Nephron progenitor cell (in vitro differentiated cells): ENCODE data around the gene SHROOM1.
"Not testable (repeated sequence)": the region's sequence is repeated elsewhere in the genome, so short reads cannot be mapped to it uniquely, and the experiment has no call there.

Source experiments
- DNase-seq: peaks from one replicate; pipeline ENCODE4 v3.0.0; 2021
- H3K27ac Mint-ChIP-seq: 2 replicates; pipeline ENCODE4 v1.8.0; 2021; ENCODE audit warnings: mild to moderate bottlenecking, moderate library complexity, mixed read lengths
- H3K27me3 Mint-ChIP-seq: 2 replicates; pipeline ENCODE4 v1.8.0; 2021; ENCODE audit warnings: mild to moderate bottlenecking, low read depth, mixed read lengths; ENCODE audit not compliant: poor library complexity
- H3K36me3 Mint-ChIP-seq: 2 replicates; pipeline ENCODE4 v1.8.0; 2021; ENCODE audit warnings: low read depth, mixed read lengths
- H3K4me1 Mint-ChIP-seq: 2 replicates; pipeline ENCODE4 v1.8.0; 2021; ENCODE audit warnings: mixed read lengths
- H3K4me3 Mint-ChIP-seq: 2 replicates; pipeline ENCODE4 v1.8.0; 2021; ENCODE audit warnings: mild to moderate bottlenecking, moderate library complexity, mixed read lengths
- H3K9me3 Mint-ChIP-seq: 2 replicates; pipeline ENCODE4 v1.8.0; 2021; ENCODE audit warnings: mild to moderate bottlenecking, moderate library complexity, mixed read lengths
- CTCF ChIP-seq: fragments of 200-600 bp; sonication (generic); IDR thresholded peaks from 2 replicates; pipeline ENCODE4 v1.5.0; 2021; ENCODE audit warnings: antibody characterized with exemption

SHROOM1 gene

GRCh38 chr5:132856011-132856410 is 25.6 kb upstream of the SHROOM1 start:
- Mint-ChIP-seq H3K4me3 (no peak overlapping the region), H3K4me1 (no peaks in the 10 kb centered on the region), H3K9me3 (no peaks in the 10 kb centered on the region), H3K36me3 (no peaks in the 10 kb centered on the region), H3K27ac (no peak overlapping the region), H3K27me3 (peaks cover 28% of the 10 kb centered on the region)
- no peak for TF ChIP-seq CTCF
- no peak for DNase-seq

GRCh38 chr5:132854992-132855391 is 24.5 kb upstream of the SHROOM1 start:
- H3K4me3 Mint-ChIP-seq, H3K4me1 Mint-ChIP-seq, H3K27ac Mint-ChIP-seq, H3K36me3 Mint-ChIP-seq, H3K9me3 Mint-ChIP-seq, DNase-seq: not testable (repeated sequence)
- H3K27me3 Mint-ChIP-seq: peaks cover 22% of the 10 kb centered on the region

GRCh38 chr5:132854301-132854700 is 23.9 kb upstream of the SHROOM1 start:
- no peak for TF ChIP-seq CTCF
- Mint-ChIP-seq H3K36me3 (no peaks in the 10 kb centered on the region), H3K27me3 (peaks cover 25% of the 10 kb centered on the region), H3K27ac (no peak overlapping the region), H3K4me3 (no peak overlapping the region), H3K4me1 (no peaks in the 10 kb centered on the region), H3K9me3 (no peaks in the 10 kb centered on the region)
- no peak for DNase-seq

GRCh38 chr5:132853790-132854189 is 23.3 kb upstream of the SHROOM1 start:
- Mint-ChIP-seq H3K27ac (no peak overlapping the region), H3K9me3 (no peaks in the 10 kb centered on the region), H3K27me3 (peaks cover 21% of the 10 kb centered on the region), H3K4me3 (no peak overlapping the region), H3K4me1 (no peaks in the 10 kb centered on the region), H3K36me3 (no peaks in the 10 kb centered on the region)
- DNase-seq: no peak
- no peak for TF ChIP-seq CTCF

GRCh38 chr5:132853323-132853722 is 22.9 kb upstream of the SHROOM1 start:
- Mint-ChIP-seq H3K4me3 (no peak overlapping the region), H3K9me3 (no peaks in the 10 kb centered on the region), H3K4me1 (no peaks in the 10 kb centered on the region), H3K36me3 (no peaks in the 10 kb centered on the region), H3K27me3 (peaks cover 19% of the 10 kb centered on the region), H3K27ac (no peak overlapping the region)
- DNase-seq: no peak
- no peak for TF ChIP-seq CTCF

- DNase-seq: no peak
- no peak overlapping the region for H3K4me3 Mint-ChIP-seq
Observed at GRCh38 chr5:132850066-132850465, 19.6 kb upstream of the SHROOM1 start.

More at GRCh38 chr5:132850066-132850465, 19.6 kb upstream of the SHROOM1 start:
- Mint-ChIP-seq H3K9me3 (no peaks in the 10 kb centered on the region), H3K27me3 (peaks cover 14% of the 10 kb centered on the region), H3K27ac (no peak overlapping the region), H3K4me1 (no peaks in the 10 kb centered on the region), H3K36me3 (no peaks in the 10 kb centered on the region)
- TF ChIP-seq CTCF: no peak
